Endothelial cell (in vitro differentiated cells): Measurements from ENCODE around the gene VSTM4. TPM values are rescaled to one million over a fixed set of nuclear protein-coding genes. Genes with fewer than 3 reads are reported as not detected.

Experiments
- DNase-seq: peaks from one replicate; pipeline ENCODE4 v3.0.0; 2021; ENCODE audit warnings: low spot score
- H3K27ac Mint-ChIP-seq: one replicate; pipeline ENCODE4 v1.8.0; 2021; ENCODE audit warnings: mixed read lengths, inconsistent platforms; ENCODE audit not compliant: unreplicated experiment
- H3K27me3 Mint-ChIP-seq: one replicate; pipeline ENCODE4 v1.8.0; 2021; ENCODE audit warnings: mild to moderate bottlenecking, moderate library complexity, mixed read lengths, inconsistent platforms; ENCODE audit not compliant: unreplicated experiment
- H3K36me3 Mint-ChIP-seq: one replicate; pipeline ENCODE4 v1.8.0; 2021; ENCODE audit warnings: mild to moderate bottlenecking, low read depth, mixed read lengths, inconsistent platforms; ENCODE audit not compliant: unreplicated experiment
- H3K4me1 Mint-ChIP-seq: one replicate; pipeline ENCODE4 v1.8.0; 2021; ENCODE audit warnings: mild to moderate bottlenecking, mixed read lengths, inconsistent platforms; ENCODE audit not compliant: unreplicated experiment
- H3K4me3 Mint-ChIP-seq: one replicate; pipeline ENCODE4 v1.8.0; 2021; ENCODE audit warnings: mild to moderate bottlenecking, mixed read lengths, inconsistent platforms; ENCODE audit not compliant: unreplicated experiment
- H3K9me3 Mint-ChIP-seq: one replicate; pipeline ENCODE4 v1.8.0; 2021; ENCODE audit warnings: mixed read lengths, inconsistent platforms; ENCODE audit not compliant: unreplicated experiment
- total RNA-seq: library from RNA; stranded (reverse); fragmentation: NEBNext Ultra II Directional; extraction: Animal tissue kit (Norgen Biotek cat#: 25700); gene quantifications from one replicate; pipeline ENCODE4 v1.2.1, GENCODE V29; 2021; ENCODE audit not compliant: unreplicated experiment
- TF ChIP-seq, protein P1 (sequence below): fragments of 200-600 bp; sonication (generic); IDR thresholded peaks from one replicate; pipeline ENCODE4 v1.5.0; 2021; ENCODE audit warnings: antibody characterized with exemption; ENCODE audit not compliant: unreplicated experiment

The VSTM4 gene
- total RNA-seq, 1 donor from 2014 or later = 0.38 TPM

DNA sequence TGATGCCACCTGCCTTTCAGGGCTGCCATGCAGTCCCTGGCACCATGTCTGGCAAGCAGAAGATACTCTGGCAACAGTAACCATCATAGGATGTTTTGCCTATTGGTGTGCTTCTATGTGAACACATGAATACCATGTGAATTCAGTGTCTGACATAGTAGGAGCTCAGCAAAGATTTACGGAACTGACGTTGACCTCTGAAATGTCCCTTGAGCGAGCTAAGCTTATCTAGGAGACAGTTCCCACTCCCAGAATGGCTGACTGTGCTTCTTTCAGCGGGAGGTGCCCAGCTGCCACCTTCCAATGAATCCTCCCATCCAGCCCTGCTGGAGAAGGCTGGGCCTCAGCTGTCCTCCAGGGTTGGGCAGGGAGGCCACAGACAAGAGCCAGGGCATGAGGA lies 104.5 kb downstream of the VSTM4 start:
- no peak for DNase-seq
- no peaks in the 10 kb centered on the region for H3K9me3 Mint-ChIP-seq

DNA sequence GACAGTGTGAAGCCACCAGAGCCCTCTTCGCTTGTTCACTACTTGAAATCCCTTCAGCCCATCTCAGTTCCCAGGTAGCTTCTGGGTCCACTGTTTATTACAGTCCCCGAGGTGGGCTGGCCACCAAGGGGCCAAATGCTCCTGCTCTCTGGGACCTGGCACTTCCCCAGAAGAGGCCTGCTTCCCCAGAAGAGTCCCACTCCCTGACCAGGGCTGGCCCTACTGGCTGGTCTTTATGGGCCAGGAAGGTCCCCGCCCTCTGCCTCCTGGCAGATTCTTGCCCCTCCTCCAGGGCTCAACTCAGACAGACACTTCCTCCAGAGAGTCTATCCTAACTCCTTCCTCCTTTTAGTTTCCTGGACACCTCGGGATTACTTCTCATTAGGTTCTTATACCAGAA lies 105.0 kb downstream of the VSTM4 start:
- Mint-ChIP-seq H3K27ac (no peak overlapping the region), H3K36me3 (no peaks in the 10 kb centered on the region), H3K4me1 (peaks cover 15% of the 10 kb centered on the region), H3K27me3 (peaks cover 2% of the 10 kb centered on the region), H3K4me3 (no peak overlapping the region), H3K9me3 (no peaks in the 10 kb centered on the region)
- TF ChIP-seq, protein P1, sequence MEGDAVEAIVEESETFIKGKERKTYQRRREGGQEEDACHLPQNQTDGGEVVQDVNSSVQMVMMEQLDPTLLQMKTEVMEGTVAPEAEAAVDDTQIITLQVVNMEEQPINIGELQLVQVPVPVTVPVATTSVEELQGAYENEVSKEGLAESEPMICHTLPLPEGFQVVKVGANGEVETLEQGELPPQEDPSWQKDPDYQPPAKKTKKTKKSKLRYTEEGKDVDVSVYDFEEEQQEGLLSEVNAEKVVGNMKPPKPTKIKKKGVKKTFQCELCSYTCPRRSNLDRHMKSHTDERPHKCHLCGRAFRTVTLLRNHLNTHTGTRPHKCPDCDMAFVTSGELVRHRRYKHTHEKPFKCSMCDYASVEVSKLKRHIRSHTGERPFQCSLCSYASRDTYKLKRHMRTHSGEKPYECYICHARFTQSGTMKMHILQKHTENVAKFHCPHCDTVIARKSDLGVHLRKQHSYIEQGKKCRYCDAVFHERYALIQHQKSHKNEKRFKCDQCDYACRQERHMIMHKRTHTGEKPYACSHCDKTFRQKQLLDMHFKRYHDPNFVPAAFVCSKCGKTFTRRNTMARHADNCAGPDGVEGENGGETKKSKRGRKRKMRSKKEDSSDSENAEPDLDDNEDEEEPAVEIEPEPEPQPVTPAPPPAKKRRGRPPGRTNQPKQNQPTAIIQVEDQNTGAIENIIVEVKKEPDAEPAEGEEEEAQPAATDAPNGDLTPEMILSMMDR = no peak
- no peak for DNase-seq

More for the DNA sequence above, 104.5 kb downstream of the VSTM4 start:
- Mint-ChIP-seq H3K4me1 (peaks cover 15% of the 10 kb centered on the region), H3K36me3 (no peaks in the 10 kb centered on the region), H3K4me3 (no peak overlapping the region), H3K27ac (no peak overlapping the region), H3K27me3 (peaks cover 2% of the 10 kb centered on the region)
- TF ChIP-seq, protein P1 = no peak

DNA sequence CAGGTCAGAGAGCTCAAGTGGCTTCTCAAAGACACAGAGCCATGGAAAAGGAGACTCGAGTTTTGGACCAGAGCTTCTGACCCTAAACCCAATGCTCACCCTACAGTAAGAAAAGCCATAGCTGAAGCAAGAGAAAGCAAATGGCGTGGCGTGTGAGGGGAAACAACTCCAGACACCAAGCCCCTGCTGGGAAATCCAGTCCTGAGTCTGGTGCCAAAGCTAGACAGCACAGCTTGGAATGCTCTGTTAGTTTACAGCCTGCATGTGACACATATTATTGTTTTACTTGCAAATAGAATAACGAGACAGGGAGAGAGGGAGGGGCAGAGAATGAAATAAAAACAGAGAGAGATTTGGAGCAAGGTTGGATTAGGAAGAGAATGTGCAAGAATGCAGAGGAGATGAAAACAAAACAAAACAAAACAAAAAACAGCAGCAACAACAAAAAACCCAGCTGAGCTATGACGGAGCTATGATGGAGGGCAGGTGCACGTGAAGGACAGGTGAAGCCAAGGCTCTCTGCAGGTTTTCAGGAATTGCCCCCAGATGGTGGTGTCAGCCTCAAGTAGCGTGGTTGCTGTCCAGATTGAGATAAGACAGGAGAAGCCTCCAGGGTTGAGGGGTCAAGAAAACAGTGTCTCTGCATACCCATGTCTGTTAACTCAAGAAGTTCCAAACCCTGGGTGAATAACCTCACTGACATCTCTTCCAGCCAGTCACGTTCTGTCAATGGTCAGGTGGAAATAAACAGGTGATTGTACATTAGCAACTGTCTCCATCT lies 105.9 kb downstream of the VSTM4 start:
- Mint-ChIP-seq H3K36me3 (no peaks in the 10 kb centered on the region), H3K27me3 (peaks cover 2% of the 10 kb centered on the region), H3K9me3 (no peaks in the 10 kb centered on the region), H3K4me1 (peaks cover 15% of the 10 kb centered on the region), H3K27ac (no peak overlapping the region), H3K4me3 (no peak overlapping the region)
- TF ChIP-seq, protein P1 = no peak
- DNase-seq = no peak

DNA sequence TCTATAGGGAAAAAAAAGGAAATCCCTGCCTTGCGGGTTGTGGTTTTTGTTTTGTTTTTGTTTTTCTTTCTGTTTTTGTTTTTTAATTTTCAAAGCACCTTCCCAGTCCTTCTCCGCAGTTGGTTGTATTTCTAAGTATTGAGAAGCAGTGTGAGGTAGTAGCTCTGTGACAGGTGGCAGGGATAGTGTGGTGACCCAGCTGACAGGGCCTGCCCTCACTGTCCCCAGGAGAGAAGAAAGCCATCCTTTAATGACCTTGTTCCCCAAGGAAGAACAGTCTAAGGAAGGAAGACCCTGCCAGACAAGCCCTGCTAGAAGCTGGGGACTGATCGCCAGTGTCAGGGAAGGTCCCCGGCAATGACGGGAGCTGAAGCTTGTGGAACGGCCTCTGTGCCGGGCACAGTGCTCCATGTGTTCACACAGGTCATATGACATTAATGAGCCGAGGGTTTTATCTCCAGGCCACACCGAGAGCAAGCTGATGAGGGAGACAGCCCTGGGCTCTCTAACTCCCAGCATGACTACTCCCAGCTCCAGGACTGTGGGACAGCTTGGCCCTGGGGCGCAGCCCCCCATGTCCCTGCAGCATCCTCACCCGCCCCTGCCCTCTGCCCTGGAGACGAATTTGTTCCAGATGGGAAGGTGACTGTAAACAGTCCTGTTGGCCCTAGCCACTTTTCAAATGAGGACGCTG lies 106.7 kb downstream of the VSTM4 start:
- Mint-ChIP-seq H3K9me3 (no peaks in the 10 kb centered on the region), H3K27me3 (peaks cover 2% of the 10 kb centered on the region), H3K36me3 (no peaks in the 10 kb centered on the region), H3K4me1 (peaks cover 12% of the 10 kb centered on the region), H3K4me3 (no peak overlapping the region), H3K27ac (no peak overlapping the region)
- DNase-seq = no peak
- TF ChIP-seq, protein P1 = no peak

DNA sequence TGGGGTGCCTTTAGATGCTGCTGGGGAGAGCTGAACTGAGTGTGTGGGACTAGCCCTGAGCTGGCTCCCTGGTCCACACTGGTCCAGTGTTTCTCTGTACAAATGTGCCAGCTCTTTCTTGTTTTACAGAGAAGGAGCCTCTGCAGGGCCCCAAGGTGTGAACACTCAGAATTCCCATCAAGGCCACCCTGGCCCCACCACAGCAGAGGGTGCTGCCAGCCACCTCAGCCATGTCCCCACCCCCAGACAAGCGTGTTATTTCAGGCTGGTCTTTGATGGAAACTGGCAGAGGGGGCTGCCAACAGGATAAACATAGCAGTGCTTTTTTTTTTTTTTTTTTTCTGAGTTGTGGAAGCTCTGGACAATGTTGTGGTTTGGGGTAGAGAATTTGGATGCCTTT lies 107.2 kb downstream of the VSTM4 start:
- peaks cover 8% of the 10 kb centered on the region for H3K4me1 Mint-ChIP-seq
- H3K36me3 Mint-ChIP-seq = no peaks in the 10 kb centered on the region
- no peaks in the 10 kb centered on the region for H3K9me3 Mint-ChIP-seq
- no peak for DNase-seq
- no peak overlapping the region for H3K4me3 Mint-ChIP-seq
- H3K27me3 Mint-ChIP-seq = peaks cover 2% of the 10 kb centered on the region
- no peak overlapping the region for H3K27ac Mint-ChIP-seq
- TF ChIP-seq, protein P1 = no peak
